H1 (cell line): ENCODE measurements around the gene ZNF385B. TPM values are rescaled to one million over a fixed set of nuclear protein-coding genes. Genes with fewer than 3 reads are reported as not detected.

Experiments used
- CTCF ChIA-PET: fragments of 300-600 bp; sonication (Branson Sonifier 250); formaldehyde crosslinking; loops from one replicate; lab custom pipeline; 2021; ENCODE audit not compliant: partially characterized antibody; lab: Charles Lee
- POLR2A ChIA-PET: fragments of 300-600 bp; sonication (Branson Sonifier 250); formaldehyde crosslinking; loops from one replicate; lab custom pipeline; 2021; ENCODE audit warnings: inconsistent platforms; ENCODE audit not compliant: partially characterized antibody; lab: Charles Lee
- DNase-seq, 2 experiments: peaks; one replicate each; pipeline versions ENCODE4 v3.0.0 to v3.0.0-alpha.2; 2010 to 2022; ENCODE audit warnings: low spot score in 2 of 2, low read depth in 1 of 2, mixed read lengths in 1 of 2
- FAIRE-seq: peaks from 2 replicates; lab custom pipeline; 2011; peaks lifted over from hg19 to GRCh38; lab: Jason Lieb, UNC
- H2AFZ ChIP-seq: 2 replicates; pipeline ENCODE4 v1.8.1; 2012; ENCODE audit warnings: low read length, inconsistent platforms
- H2AK5ac ChIP-seq: 2 replicates; pipeline ENCODE4 v1.6.1; 2013; ENCODE audit warnings: low read depth, low read length
- H2BK120ac ChIP-seq: replicated peaks from 2 replicates; pipeline ENCODE3; 2013; ENCODE audit warnings: low read depth, low read length, inconsistent platforms
- H2BK12ac ChIP-seq: 2 replicates; pipeline ENCODE4 v1.6.1; 2013; ENCODE audit warnings: low read depth, low read length
- H2BK15ac ChIP-seq: 2 replicates; pipeline ENCODE4 v1.6.1; 2013; ENCODE audit warnings: low read length
- H2BK20ac ChIP-seq: 2 replicates; pipeline ENCODE4 v1.6.1; 2013; ENCODE audit warnings: low read length
- H2BK5ac ChIP-seq: 2 replicates; pipeline ENCODE4 v1.6.1; 2013; ENCODE audit warnings: low read depth, low read length
- H3K14ac ChIP-seq: 2 replicates; pipeline ENCODE4 v1.6.1; 2013; ENCODE audit warnings: inconsistent platforms; ENCODE audit not compliant: insufficient read length
- H3K18ac ChIP-seq: 2 replicates; pipeline ENCODE4 v1.6.1; 2013; ENCODE audit warnings: low read length; ENCODE audit errors: extremely low read depth
- H3K23ac ChIP-seq: 2 replicates; pipeline ENCODE4 v1.6.1; 2013; ENCODE audit warnings: inconsistent platforms; ENCODE audit not compliant: insufficient read length
- H3K23me2 ChIP-seq: 2 replicates; pipeline ENCODE4 v1.6.1; 2013; ENCODE audit warnings: low read depth, low read length
- H3K27ac ChIP-seq: 2 replicates; pipeline ENCODE4 v1.6.1; 2011; ENCODE audit warnings: low read depth, low read length, inconsistent platforms
- H3K27me3 ChIP-seq, 4 experiments: replicated peaks in 1 of 4; 1 replicate in 1 of 4; 2 replicates in 3 of 4; pipeline versions ENCODE4 v1.6.1 to v1.8.1; 2011 to 2013; ENCODE audit warnings: low read length in 3 of 4, mild to moderate bottlenecking in 3 of 4, inconsistent platforms in 2 of 4, mixed read lengths in 2 of 4, moderate library complexity in 1 of 4; ENCODE audit not compliant: control insufficient read depth in 3 of 4, insufficient read depth in 3 of 4; ENCODE audit errors: extremely low read depth in 1 of 4
- H3K36me3 ChIP-seq, 4 experiments: 2 replicates each; pipeline versions ENCODE4 v1.6.1 to v1.8.1; 2011 to 2013; ENCODE audit warnings: mild to moderate bottlenecking in 4 of 4, low read length in 3 of 4, moderate library complexity in 2 of 4, control low read depth in 1 of 4, inconsistent platforms in 1 of 4; ENCODE audit not compliant: insufficient read depth in 4 of 4, control insufficient read depth in 2 of 4
- H3K4ac ChIP-seq: replicated peaks from 2 replicates; pipeline ENCODE3; 2013; ENCODE audit warnings: low read length, low read depth, mixed read lengths, inconsistent platforms; ENCODE audit not compliant: insufficient read length
- H3K4me1 ChIP-seq, 4 experiments: replicated peaks in 1 of 4; 1 replicate in 1 of 4; 2 replicates in 3 of 4; pipeline versions ENCODE4 v1.6.1 to v1.8.1; 2011 to 2013; ENCODE audit warnings: low read length in 3 of 4, inconsistent platforms in 2 of 4, mixed read lengths in 1 of 4; ENCODE audit not compliant: insufficient read depth in 4 of 4, control insufficient read depth in 3 of 4
- H3K4me2 ChIP-seq, 2 experiments: 2 replicates each; pipeline versions ENCODE4 v1.6.1 to v1.8.1; 2011 to 2013; ENCODE audit warnings: low read depth in 2 of 2, low read length in 2 of 2, control low read depth in 1 of 2, inconsistent platforms in 1 of 2, mild to moderate bottlenecking in 1 of 2; ENCODE audit not compliant: insufficient read depth in 1 of 2
- H3K4me3 ChIP-seq, 4 experiments: fragments of 200-600, 300-600 bp in 1 of 4; sonication (generic), shearing (Covaris generic), sonication (Bioruptor Twin) in 1 of 4; 2 replicates each; pipeline versions ENCODE4 v1.5.1 to v1.8.1; 2011 to 2016; ENCODE audit warnings: low read length in 4 of 4, low read depth in 3 of 4, control low read depth in 2 of 4, inconsistent platforms in 2 of 4, mild to moderate bottlenecking in 2 of 4, mixed read lengths in 1 of 4, moderate library complexity in 1 of 4; ENCODE audit not compliant: insufficient read depth in 2 of 4; ENCODE audit errors: extremely low read depth in 1 of 4
- H3K56ac ChIP-seq: replicated peaks from 2 replicates; pipeline ENCODE3; 2013; ENCODE audit warnings: low read depth, mild to moderate bottlenecking, mixed read lengths, low read length, inconsistent platforms; ENCODE audit not compliant: insufficient read length
- H3K79me1 ChIP-seq: 2 replicates; pipeline ENCODE4 v1.6.1; 2013; ENCODE audit warnings: low read depth, low read length, control low read depth
- H3K79me2 ChIP-seq, 2 experiments: 2 replicates each; pipeline versions ENCODE4 v1.6.1 to v1.8.1; 2012 to 2013; ENCODE audit warnings: low read length in 2 of 2, mild to moderate bottlenecking in 2 of 2, inconsistent platforms in 1 of 2; ENCODE audit not compliant: insufficient read depth in 2 of 2, control insufficient read depth in 1 of 2
- H3K9ac ChIP-seq, 4 experiments: replicated peaks in 1 of 4; 1 replicate in 1 of 4; 2 replicates in 3 of 4; pipeline versions ENCODE4 v1.6.1 to v1.8.1; 2011 to 2013; ENCODE audit warnings: low read depth in 3 of 4, low read length in 3 of 4, control low read depth in 2 of 4, mild to moderate bottlenecking in 2 of 4, moderate library complexity in 2 of 4, inconsistent platforms in 1 of 4; ENCODE audit errors: extremely low read depth in 1 of 4
- H3K9me3 ChIP-seq, 2 experiments: 2 replicates each; pipeline versions ENCODE4 v1.6.1 to v1.8.1; 2012 to 2013; ENCODE audit warnings: mild to moderate bottlenecking in 2 of 2, moderate library complexity in 2 of 2, control low read depth in 1 of 2, inconsistent platforms in 1 of 2, low read depth in 1 of 2, low read length in 1 of 2, mixed read lengths in 1 of 2; ENCODE audit not compliant: insufficient read depth in 2 of 2
- H4K20me1 ChIP-seq, 2 experiments: replicated peaks in 1 of 2; 2 replicates each; pipeline versions ENCODE3 to v1.8.1; 2011 to 2013; ENCODE audit warnings: inconsistent platforms in 2 of 2, low read length in 2 of 2, mild to moderate bottlenecking in 1 of 2; ENCODE audit not compliant: insufficient read depth in 2 of 2, control insufficient read depth in 1 of 2
- H4K5ac ChIP-seq: 2 replicates; pipeline ENCODE4 v1.6.1; 2013; ENCODE audit warnings: low read length, low read depth, mixed read lengths, inconsistent platforms; ENCODE audit not compliant: insufficient read length
- H4K8ac ChIP-seq: 2 replicates; pipeline ENCODE4 v1.8.0; 2013; ENCODE audit warnings: mild to moderate bottlenecking, moderate library complexity, low read length, inconsistent platforms; ENCODE audit not compliant: insufficient read depth; ENCODE audit errors: extremely low read depth
- H4K91ac ChIP-seq: replicated peaks from 2 replicates; pipeline ENCODE3; 2013; ENCODE audit warnings: low read length, mixed read lengths, inconsistent platforms; ENCODE audit not compliant: insufficient read length
- EGR1 ChIP-seq: IDR thresholded peaks from 2 replicates; pipeline ENCODE4 v1.6.1; 2011; ENCODE audit warnings: low read depth, low read length, borderline replicate concordance
- KDM5A ChIP-seq: fragments of 200-600 bp; IDR thresholded peaks from 2 replicates; pipeline ENCODE4 v1.7.1; 2012; ENCODE audit warnings: mild to moderate bottlenecking, low read length, inconsistent platforms, mixed read lengths
- MAFK ChIP-seq: IDR thresholded peaks from 2 replicates; pipeline ENCODE4 v1.6.1; 2012; ENCODE audit warnings: low read depth, mild to moderate bottlenecking, improper control_type of control experiment, low read length
- NANOG ChIP-seq: IDR thresholded peaks from 2 replicates; pipeline ENCODE4 v1.6.1; 2011; ENCODE audit warnings: low read length, low read depth, mild to moderate bottlenecking, inconsistent platforms; ENCODE audit not compliant: insufficient read depth, poor library complexity, severe bottlenecking
- NRF1 ChIP-seq: IDR thresholded peaks from 2 replicates; pipeline ENCODE4 v1.6.1; 2011; ENCODE audit warnings: mild to moderate bottlenecking, low read depth, low read length, improper control_type of control experiment
- SIRT6 ChIP-seq: IDR thresholded peaks from one replicate; pipeline ENCODE4 v1.7.1; 2012; ENCODE audit warnings: low read length, inconsistent platforms
- SP1 ChIP-seq: IDR thresholded peaks from 2 replicates; pipeline ENCODE4 v1.6.1; 2011; ENCODE audit warnings: low read depth, low read length
- TAF1 ChIP-seq: IDR thresholded peaks from 2 replicates; pipeline ENCODE4 v1.6.1; 2011; ENCODE audit warnings: mild to moderate bottlenecking, low read depth, low read length
- TAF7 ChIP-seq: optimal IDR thresholded peaks from 2 replicates; pipeline ENCODE3; 2011; ENCODE audit warnings: low read depth, mild to moderate bottlenecking, inconsistent platforms, low read length, moderate library complexity, borderline replicate concordance
- ZNF274 ChIP-seq: IDR thresholded peaks from 2 replicates; pipeline ENCODE4 v1.7.0; 2012; ENCODE audit warnings: low read length, borderline replicate concordance; ENCODE audit errors: extremely low read depth
- WGBS, 2 experiments: shearing (Covaris generic) in 1 of 2; methylation state at CpG; one replicate each; pipeline versions ENCODE4 v1.1.6 to v1.1.7; 2013 to 2015; ENCODE audit warnings: low lambda C conversion rate in 2 of 2, mixed read lengths in 2 of 2, inconsistent platforms in 1 of 2, low coverage in 1 of 2, missing lambda C conversion rate in 1 of 2; ENCODE audit not compliant: insufficient replicate concordance in 2 of 2, insufficient coverage in 1 of 2, insufficient read length in 1 of 2; ENCODE audit errors: extremely low coverage in 1 of 2, missing lambda C conversion rate in 1 of 2; 5-methylcytosine and 5-hydroxymethylcytosine counted together
- polyA plus RNA-seq, 7 experiments: library from polyadenylated mRNA; depleted of rRNA in 3 of 7; stranded (reverse) in 5 of 7; unstranded in 2 of 7; fragments of >200 nt in 5 of 7; fragments of 200-250 nt in 2 of 7; gene quantifications; 1 replicate in 5 of 7; 2 replicates in 1 of 7; 4 replicates in 1 of 7; pipeline versions ENCODE4 v1.2.1 to v1.2.3, GENCODE V29; 2011 to 2013; ENCODE audit warnings: missing spikeins in 2 of 7, mixed read lengths in 2 of 7
- total RNA-seq: library from RNA; stranded (reverse); fragmentation: NEBNext Ultra II Directional; extraction: Animal tissue kit (Norgen Biotek cat#: 25700); gene quantifications from 2 replicates; pipeline ENCODE4 v1.2.1, GENCODE V29; 2021
- TF ChIP-seq, protein P1 (sequence below): IDR thresholded peaks from 2 replicates; pipeline ENCODE4 v1.6.1; 2011; ENCODE audit warnings: low read length, improper control_type of control experiment
- TF ChIP-seq, protein P2 (sequence below): IDR thresholded peaks from 2 replicates; pipeline ENCODE4 v1.6.1; 2011; ENCODE audit warnings: low read depth, mild to moderate bottlenecking, low read length; ENCODE audit not compliant: insufficient read depth

Gene ZNF385B
- total and polyA plus RNA-seq, 2 of the 8 experiments (the other 6 are each of a cell fraction or from before 2014, with no cell fraction given): 1.1 to 3.7 TPM

DNA sequence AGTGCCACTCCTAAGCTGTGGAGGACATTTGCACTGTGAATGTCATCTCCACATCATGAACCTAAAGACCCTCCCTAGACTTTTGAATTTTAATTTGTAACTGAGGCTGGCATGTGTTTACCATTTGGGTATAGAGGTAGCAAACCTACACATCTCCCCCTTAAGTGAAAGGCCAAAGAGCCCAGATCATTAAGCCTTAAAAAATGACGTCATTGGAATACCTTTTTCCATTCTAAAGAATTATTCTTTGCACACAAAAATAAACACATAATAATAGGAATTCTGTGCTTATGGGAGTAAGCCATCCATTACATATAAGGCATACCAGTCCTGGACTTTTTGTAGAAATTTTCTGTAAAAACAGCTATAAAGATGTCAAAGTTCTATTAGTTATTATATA lies 38.9 kb downstream of the ZNF385B start:
- H3K23ac ChIP-seq: no peak overlapping the region
- H3K79me2 ChIP-seq: 0 out of 4 replicates have a peak, but pooled peaks cover 0 to 1% of the 10 kb centered on the region in 2 experiments
- H4K20me1 ChIP-seq: no peaks in the 10 kb centered on the region
- H2BK20ac ChIP-seq: no peak overlapping the region
- no peaks in the 10 kb centered on the region for H3K36me3 ChIP-seq
- no peaks in the 10 kb centered on the region; the same call in 1 of the 2 replicates for H3K23me2 ChIP-seq
- H3K27me3 ChIP-seq: no peaks in the 10 kb centered on the region
- H3K4ac ChIP-seq: no peak overlapping the region
- H2BK5ac ChIP-seq: no peak overlapping the region
- H2BK12ac ChIP-seq: no peak overlapping the region
- H3K14ac ChIP-seq: no peak overlapping the region
- no peak overlapping the region for H3K56ac ChIP-seq
- H3K18ac ChIP-seq: no peak overlapping the region
- H4K5ac ChIP-seq: no peak overlapping the region
- ChIA-PET POLR2A (interaction anchor here (0.6 kb wide), 1 partner anchor 1148 kb away, joined by 3 read pairs; no protein-coding TSS in a partner anchor), CTCF (interaction anchor here (0.5 kb wide), 1 partner anchor 150 kb away, joined by 3 read pairs; no protein-coding TSS in a partner anchor)
- H3K4me2 ChIP-seq: no peak overlapping the region
- no peak for DNase-seq
- no peaks in the 10 kb centered on the region; a peak in 1 of 7 replicates for H3K4me1 ChIP-seq
- H3K9ac ChIP-seq: no peak overlapping the region
- H2BK120ac ChIP-seq: no peak overlapping the region
- 94% methylated on average over 1 of the region's 1 CpG; no CpG with 5 or more reads in 1 of the 2 experiments for WGBS, 2 experiments
- H3K27ac ChIP-seq: no peak overlapping the region
- no peak overlapping the region for H3K4me3 ChIP-seq
- no peak overlapping the region for H2AFZ ChIP-seq
- H2BK15ac ChIP-seq: no peak overlapping the region
- no peaks in the 10 kb centered on the region for H3K79me1 ChIP-seq
- no peaks in the 10 kb centered on the region for H3K9me3 ChIP-seq
- FAIRE-seq: no peak
- no peak overlapping the region for H2AK5ac ChIP-seq
- H4K91ac ChIP-seq: no peak overlapping the region
- no peak overlapping the region for H4K8ac ChIP-seq
- TF ChIP-seq EGR1: no peak
- TF ChIP-seq SP1: no peak
- TF ChIP-seq, protein P1, sequence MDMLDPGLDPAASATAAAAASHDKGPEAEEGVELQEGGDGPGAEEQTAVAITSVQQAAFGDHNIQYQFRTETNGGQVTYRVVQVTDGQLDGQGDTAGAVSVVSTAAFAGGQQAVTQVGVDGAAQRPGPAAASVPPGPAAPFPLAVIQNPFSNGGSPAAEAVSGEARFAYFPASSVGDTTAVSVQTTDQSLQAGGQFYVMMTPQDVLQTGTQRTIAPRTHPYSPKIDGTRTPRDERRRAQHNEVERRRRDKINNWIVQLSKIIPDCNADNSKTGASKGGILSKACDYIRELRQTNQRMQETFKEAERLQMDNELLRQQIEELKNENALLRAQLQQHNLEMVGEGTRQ: no peak
- TF ChIP-seq, protein P2, sequence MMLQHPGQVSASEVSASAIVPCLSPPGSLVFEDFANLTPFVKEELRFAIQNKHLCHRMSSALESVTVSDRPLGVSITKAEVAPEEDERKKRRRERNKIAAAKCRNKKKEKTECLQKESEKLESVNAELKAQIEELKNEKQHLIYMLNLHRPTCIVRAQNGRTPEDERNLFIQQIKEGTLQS: no peak
- no peak for TF ChIP-seq SIRT6
- TF ChIP-seq KDM5A: no peak
- TF ChIP-seq NRF1: no peak
- TF ChIP-seq TAF7: no peak
- no peak for TF ChIP-seq MAFK
- TF ChIP-seq ZNF274: no peak
- TF ChIP-seq TAF1: no peak
- TF ChIP-seq NANOG: no peak
